ENCODE measurements around the gene POLDIP2. TPM values are rescaled to one million over a fixed set of nuclear protein-coding genes. Genes with fewer than 3 reads are reported as not detected.

The POLDIP2 gene
- total and polyA plus RNA-seq, 9 of the 15 experiments (the other 6 are each of a cell fraction or from before 2014, with no cell fraction given): 22.0 to 137 (median 104) TPM

- peak; percentile 46; the same call in 1 of the 2 replicates for TF ChIP-seq NCOR1 (IDR thresholded peaks at IDR 0.05)
- no peak for TF ChIP-seq HSF4 (CRISPR knock-in tag; IDR thresholded peaks at IDR 0.05; ENCODE audit: borderline replicate concordance)
- TF ChIP-seq RBFOX2 (IDR thresholded peaks at IDR 0.05; ENCODE audit: low read depth, low read length): no peak
- no peak for TF ChIP-seq E2F3 (CRISPR knock-in tag; IDR thresholded peaks at IDR 0.05)
- TF ChIP-seq ZNF3 (CRISPR knock-in tag; IDR thresholded peaks at IDR 0.05): no peak
- TF ChIP-seq DPF2 (IDR thresholded peaks at IDR 0.05): 0 out of 2 replicates have a peak, but pooled peaks have one; percentile 37
- no peak for TF ChIP-seq TEAD2 (tag; IDR thresholded peaks at IDR 0.05)
- no peak for TF ChIP-seq NKRF (IDR thresholded peaks at IDR 0.05; ENCODE audit: borderline replicate concordance)
- no peak for TF ChIP-seq MAFF (IDR thresholded peaks at IDR 0.05; ENCODE audit: low read length)
- TF ChIP-seq CBFA2T3 (IDR thresholded peaks at IDR 0.05): peak; percentile 79
- no peak for TF ChIP-seq XRCC3 (IDR thresholded peaks at IDR 0.05)
- TF ChIP-seq RAD21 (CRISPR knock-in tag; conservative IDR thresholded peaks at IDR 0.05 in 1 of 2, IDR thresholded peaks at IDR 0.05 in 1 of 2): no peak
- no peak for TF ChIP-seq GATAD2B (IDR thresholded peaks at IDR 0.05; ENCODE audit: borderline replicate concordance)
- TF ChIP-seq YY1 (IDR thresholded peaks at IDR 0.05; ENCODE audit: borderline replicate concordance in 1 of 3, control insufficient read depth in 1 of 3, extremely low read depth in 1 of 3, insufficient read depth in 3 of 3, insufficient read length in 1 of 3, insufficient replicate concordance in 2 of 3, low read depth in 1 of 3, low read length in 2 of 3): no peak
- no peak for TF ChIP-seq ZNF121 (CRISPR knock-in tag; conservative IDR thresholded peaks at IDR 0.05)
- TF ChIP-seq CTCFL (IDR thresholded peaks at IDR 0.05; ENCODE audit: borderline replicate concordance, insufficient read depth, low read depth, low read length, poor library complexity, severe bottlenecking): no peak
- no peak for TF ChIP-seq HDAC3 (IDR thresholded peaks at IDR 0.05; ENCODE audit: borderline replicate concordance, partially characterized antibody)
- no peak for TF ChIP-seq TGIF2 (CRISPR knock-in tag; IDR thresholded peaks at IDR 0.05)
- TF ChIP-seq, protein P1, sequence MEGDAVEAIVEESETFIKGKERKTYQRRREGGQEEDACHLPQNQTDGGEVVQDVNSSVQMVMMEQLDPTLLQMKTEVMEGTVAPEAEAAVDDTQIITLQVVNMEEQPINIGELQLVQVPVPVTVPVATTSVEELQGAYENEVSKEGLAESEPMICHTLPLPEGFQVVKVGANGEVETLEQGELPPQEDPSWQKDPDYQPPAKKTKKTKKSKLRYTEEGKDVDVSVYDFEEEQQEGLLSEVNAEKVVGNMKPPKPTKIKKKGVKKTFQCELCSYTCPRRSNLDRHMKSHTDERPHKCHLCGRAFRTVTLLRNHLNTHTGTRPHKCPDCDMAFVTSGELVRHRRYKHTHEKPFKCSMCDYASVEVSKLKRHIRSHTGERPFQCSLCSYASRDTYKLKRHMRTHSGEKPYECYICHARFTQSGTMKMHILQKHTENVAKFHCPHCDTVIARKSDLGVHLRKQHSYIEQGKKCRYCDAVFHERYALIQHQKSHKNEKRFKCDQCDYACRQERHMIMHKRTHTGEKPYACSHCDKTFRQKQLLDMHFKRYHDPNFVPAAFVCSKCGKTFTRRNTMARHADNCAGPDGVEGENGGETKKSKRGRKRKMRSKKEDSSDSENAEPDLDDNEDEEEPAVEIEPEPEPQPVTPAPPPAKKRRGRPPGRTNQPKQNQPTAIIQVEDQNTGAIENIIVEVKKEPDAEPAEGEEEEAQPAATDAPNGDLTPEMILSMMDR (IDR thresholded peaks at IDR 0.05 in 2 of 3, conservative IDR thresholded peaks at IDR 0.05 in 1 of 3; ENCODE audit: insufficient read depth in 2 of 3, low read depth in 1 of 3, low read length in 3 of 3): no peak
- TF ChIP-seq, protein P2, sequence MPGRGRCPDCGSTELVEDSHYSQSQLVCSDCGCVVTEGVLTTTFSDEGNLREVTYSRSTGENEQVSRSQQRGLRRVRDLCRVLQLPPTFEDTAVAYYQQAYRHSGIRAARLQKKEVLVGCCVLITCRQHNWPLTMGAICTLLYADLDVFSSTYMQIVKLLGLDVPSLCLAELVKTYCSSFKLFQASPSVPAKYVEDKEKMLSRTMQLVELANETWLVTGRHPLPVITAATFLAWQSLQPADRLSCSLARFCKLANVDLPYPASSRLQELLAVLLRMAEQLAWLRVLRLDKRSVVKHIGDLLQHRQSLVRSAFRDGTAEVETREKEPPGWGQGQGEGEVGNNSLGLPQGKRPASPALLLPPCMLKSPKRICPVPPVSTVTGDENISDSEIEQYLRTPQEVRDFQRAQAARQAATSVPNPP (IDR thresholded peaks at IDR 0.05; ENCODE audit: borderline replicate concordance, insufficient read depth, insufficient read length): no peak
- no peak for TF ChIP-seq ARID2 (IDR thresholded peaks at IDR 0.05)
- TF ChIP-seq CBFA2T2 (conservative IDR thresholded peaks at IDR 0.05): peak; percentile 54
- no peak for TF ChIP-seq POLR2AphosphoS2 (IDR thresholded peaks at IDR 0.05; ENCODE audit: low read length)
Measured at GRCh38 chr17:28390141-28390540, 32.8 kb upstream of the POLDIP2 start (continued).

All from K562 (cell line).